Adrenal gland (tissue), 5 donors: ENCODE results near the gene LPP.

Experiments used
- POLR2A ChIP-seq, 2 donors: fragments of 450-650 bp; IDR thresholded peaks; one replicate each; pipeline ENCODE4 v1.6.1; 2017; ENCODE audit warnings: antibody characterized with exemption in 2 of 2, mild to moderate bottlenecking in 2 of 2, moderate library complexity in 1 of 2
- TF ChIP-seq, protein P1 (sequence below), 6 experiments: fragments of 450-650 bp in 4 of 6; fragments of 200-600 bp in 2 of 6; sonication (generic) in 1 of 6; IDR thresholded peaks; 1 replicate in 5 of 6; 2 replicates in 1 of 6; pipeline versions ENCODE4 v1.5.1 to v1.8.0; 2016 to 2021; ENCODE audit warnings: antibody characterized with exemption in 6 of 6, mild to moderate bottlenecking in 2 of 6, moderate library complexity in 1 of 6
- donor health status: DM: no; HTN: no; CAD: no.

DNA sequence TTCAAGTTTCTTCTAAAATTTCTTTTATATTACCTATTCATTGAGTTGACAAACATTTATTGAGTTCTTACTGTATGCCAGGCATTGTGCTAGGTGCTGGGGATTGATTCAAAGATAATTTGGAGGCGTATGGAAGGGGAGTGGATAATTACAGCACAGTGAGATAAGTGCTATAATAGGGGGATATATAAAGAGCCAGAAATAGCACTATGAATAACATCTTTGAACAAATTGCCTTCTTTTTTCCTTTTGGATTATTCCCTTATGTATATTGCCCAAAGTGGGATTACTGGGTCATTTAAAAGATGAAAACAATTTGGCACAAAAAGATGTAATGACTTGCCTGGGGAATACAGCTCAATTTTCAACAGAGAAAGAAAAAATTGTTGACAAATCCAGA, 64.6 kb downstream of the LPP start:
- TF ChIP-seq, protein P1, sequence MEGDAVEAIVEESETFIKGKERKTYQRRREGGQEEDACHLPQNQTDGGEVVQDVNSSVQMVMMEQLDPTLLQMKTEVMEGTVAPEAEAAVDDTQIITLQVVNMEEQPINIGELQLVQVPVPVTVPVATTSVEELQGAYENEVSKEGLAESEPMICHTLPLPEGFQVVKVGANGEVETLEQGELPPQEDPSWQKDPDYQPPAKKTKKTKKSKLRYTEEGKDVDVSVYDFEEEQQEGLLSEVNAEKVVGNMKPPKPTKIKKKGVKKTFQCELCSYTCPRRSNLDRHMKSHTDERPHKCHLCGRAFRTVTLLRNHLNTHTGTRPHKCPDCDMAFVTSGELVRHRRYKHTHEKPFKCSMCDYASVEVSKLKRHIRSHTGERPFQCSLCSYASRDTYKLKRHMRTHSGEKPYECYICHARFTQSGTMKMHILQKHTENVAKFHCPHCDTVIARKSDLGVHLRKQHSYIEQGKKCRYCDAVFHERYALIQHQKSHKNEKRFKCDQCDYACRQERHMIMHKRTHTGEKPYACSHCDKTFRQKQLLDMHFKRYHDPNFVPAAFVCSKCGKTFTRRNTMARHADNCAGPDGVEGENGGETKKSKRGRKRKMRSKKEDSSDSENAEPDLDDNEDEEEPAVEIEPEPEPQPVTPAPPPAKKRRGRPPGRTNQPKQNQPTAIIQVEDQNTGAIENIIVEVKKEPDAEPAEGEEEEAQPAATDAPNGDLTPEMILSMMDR (IDR thresholded peaks at IDR 0.05): no peak
- TF ChIP-seq POLR2A (IDR thresholded peaks at IDR 0.05): no peak
